ENCODE data around the gene CCM2. TPM values are rescaled to one million over a fixed set of nuclear protein-coding genes. Genes with fewer than 3 reads are reported as not detected.
A peak's percentile ranks its signal among the peaks of the same experiment; 100 is the strongest.

Gene CCM2
- total RNA-seq, 4 donors from 2014 or later, result 41.1 to 46.3 (median 44.0) TPM

- Histone ChIP-seq H3K4me3 (no peak overlapping the region), H3K9me3 (no peaks in the 10 kb centered on the region), H3K36me3 (peaks cover 0 to 99% (median 30%) of the 10 kb centered on the region in 3 donors), H3K27me3 (no peaks in the 10 kb centered on the region), H3K4me1 (no peaks in the 10 kb centered on the region), H3K27ac (peak overlapping the region in 2 of 4 donors; percentile 8 to 10)
- 65 to 75% methylated on average over 14 to 17 of the region's 17 CpGs for WGBS, 2 donors
- no peak for DNase-seq (ENCODE audit: low spot score in 2 of 2)
- TF ChIP-seq POLR2A (IDR thresholded peaks at IDR 0.05) (no peak), CTCF (IDR thresholded peaks at IDR 0.05) (no peak), EP300 (IDR thresholded peaks at IDR 0.05) (no peak)
Measured at GRCh38 chr7:45073031-45073785, 73.2 kb downstream of the CCM2 start.

GRCh38 chr7:45073786-45074527 lies 74.0 kb downstream of the CCM2 start:
- H3K27ac ChIP-seq, result peak overlapping the region in 1 of 4 donors; percentile 8
- H3K9me3 ChIP-seq, result no peaks in the 10 kb centered on the region
- H3K4me1 ChIP-seq, result no peaks in the 10 kb centered on the region
- TF ChIP-seq CTCF (IDR thresholded peaks at IDR 0.05) (no peak), EP300 (IDR thresholded peaks at IDR 0.05) (no peak), POLR2A (IDR thresholded peaks at IDR 0.05) (no peak)
- H3K36me3 ChIP-seq, result peaks cover 0 to 94% (median 30%) of the 10 kb centered on the region in 3 donors
- no peaks in the 10 kb centered on the region for H3K27me3 ChIP-seq
- 78 to 83% methylated on average over 12 to 14 of the region's 15 CpGs for WGBS, 2 donors
- H3K4me3 ChIP-seq, result no peak overlapping the region
- DNase-seq (ENCODE audit: low spot score in 2 of 2), result no peak

GRCh38 chr7:45074528-45075354 lies 74.7 kb downstream of the CCM2 start:
- TF ChIP-seq EP300 (IDR thresholded peaks at IDR 0.05) (no peak), CTCF (IDR thresholded peaks at IDR 0.05) (no peak), POLR2A (IDR thresholded peaks at IDR 0.05) (no peak)
- no peak overlapping the region for H3K4me3 ChIP-seq
- no peaks in the 10 kb centered on the region for H3K4me1 ChIP-seq
- H3K27ac ChIP-seq, result no peak overlapping the region
- no peaks in the 10 kb centered on the region for H3K9me3 ChIP-seq
- H3K27me3 ChIP-seq, result no peaks in the 10 kb centered on the region
- peaks cover 0 to 87% (median 27%) of the 10 kb centered on the region in 3 donors for H3K36me3 ChIP-seq
- 73 to 82% methylated on average over 12 to 16 of the region's 16 CpGs for WGBS, 2 donors
- no peak for DNase-seq (ENCODE audit: low spot score in 2 of 2)

- WGBS, 2 donors, result 100% methylated on average over 1 of the region's 1 CpG
- Histone ChIP-seq H3K4me3 (no peak overlapping the region), H3K36me3 (peaks cover 0 to 87% (median 23%) of the 10 kb centered on the region in 3 donors), H3K4me1 (no peaks in the 10 kb centered on the region), H3K9me3 (no peaks in the 10 kb centered on the region), H3K27ac (no peak overlapping the region), H3K27me3 (no peaks in the 10 kb centered on the region)
- DNase-seq (ENCODE audit: low spot score in 2 of 2), result no peak
- TF ChIP-seq EP300 (IDR thresholded peaks at IDR 0.05) (no peak), CTCF (IDR thresholded peaks at IDR 0.05) (no peak), POLR2A (IDR thresholded peaks at IDR 0.05) (no peak)
Measured at GRCh38 chr7:45075355-45075644, 75.3 kb downstream of the CCM2 start.

All from tibial nerve (tissue), 4 donors.